Hepatocyte (in vitro differentiated cells): ENCODE data around the gene INO80D. TPM values are rescaled to one million over a fixed set of nuclear protein-coding genes. Genes with fewer than 3 reads are reported as not detected.

Experiments
- DNase-seq: peaks from one replicate; pipeline ENCODE4 v3.0.0-alpha.2; 2016; ENCODE audit warnings: low spot score
- H2AFZ ChIP-seq: fragments of 200-600 bp; sonication (generic); 2 replicates; pipeline ENCODE4 v1.6.0; 2016; ENCODE audit warnings: antibody characterized with exemption, mild to moderate bottlenecking
- H3K27ac ChIP-seq: fragments of 200-600 bp; sonication (generic); 2 replicates; pipeline ENCODE4 v1.5.1; 2016; ENCODE audit warnings: mild to moderate bottlenecking
- H3K27me3 ChIP-seq: fragments of 200-600 bp; sonication (generic); 2 replicates; pipeline ENCODE4 v1.6.1; 2016
- H3K36me3 ChIP-seq: fragments of 200-600 bp; sonication (generic); replicated peaks from 2 replicates; pipeline ENCODE4 v1.5.1; 2016; ENCODE audit warnings: low read depth; ENCODE audit not compliant: insufficient read depth
- H3K4me1 ChIP-seq: fragments of 200-600 bp; sonication (generic); 2 replicates; pipeline ENCODE4 v1.5.1; 2016; ENCODE audit warnings: mild to moderate bottlenecking, moderate library complexity; ENCODE audit not compliant: insufficient read depth
- H3K4me2 ChIP-seq: fragments of 200-600 bp; sonication (generic); 2 replicates; pipeline ENCODE4 v1.6.0; 2016
- H3K4me3 ChIP-seq: fragments of 200-600 bp; sonication (generic); 2 replicates; pipeline ENCODE4 v1.5.1; 2016; ENCODE audit warnings: mild to moderate bottlenecking
- H3K79me2 ChIP-seq: fragments of 200-600 bp; sonication (generic); 2 replicates; pipeline ENCODE4 v1.6.0; 2017; ENCODE audit warnings: mild to moderate bottlenecking
- H3K9me2 ChIP-seq: fragments of 200-600 bp; sonication (generic); replicated peaks from 2 replicates; pipeline ENCODE4 v1.6.0; 2017; ENCODE audit warnings: mild to moderate bottlenecking; ENCODE audit not compliant: insufficient read depth
- H3K9me3 ChIP-seq: fragments of 200-600 bp; sonication (generic); 2 replicates; pipeline ENCODE4 v1.5.1; 2016; ENCODE audit warnings: low read depth, mild to moderate bottlenecking
- H4K20me1 ChIP-seq: fragments of 200-600 bp; sonication (generic); 2 replicates; pipeline ENCODE4 v1.6.0; 2016; ENCODE audit warnings: mild to moderate bottlenecking; ENCODE audit not compliant: insufficient read depth, poor library complexity, severe bottlenecking
- EZH2 ChIP-seq: fragments of 200-600 bp; sonication (generic); IDR thresholded peaks from 2 replicates; pipeline ENCODE4 v1.6.1; 2016; ENCODE audit warnings: antibody characterized with exemption, mild to moderate bottlenecking, borderline replicate concordance
- EZH2phosphoT487 ChIP-seq: fragments of 200-600 bp; sonication (generic); IDR thresholded peaks from one replicate; pipeline ENCODE4 v1.6.1; 2018; ENCODE audit warnings: antibody characterized with exemption, mild to moderate bottlenecking, low read depth, moderate library complexity; ENCODE audit not compliant: unreplicated experiment, severe bottlenecking
- WGBS: methylation state at CpG from one replicate; pipeline ENCODE4 v1.1.6; 2016; ENCODE audit warnings: low lambda C conversion rate; ENCODE audit errors: missing lambda C conversion rate; 5-methylcytosine and 5-hydroxymethylcytosine counted together
- polyA plus RNA-seq: library from polyadenylated mRNA; unstranded; fragments of >200 nt; fragmentation: Nextera tagmentation; extraction: Ambion mirVana; gene quantifications from 2 replicates; pipeline ENCODE4 v1.2.1, GENCODE V29; 2016
- total RNA-seq: library from RNA; depleted of rRNA; stranded (reverse); fragments of >200 nt; gene quantifications from 2 replicates; pipeline ENCODE4 v1.2.3, GENCODE V29; 2014
- TF ChIP-seq, protein P1 (sequence below): fragments of 200-600 bp; sonication (generic); IDR thresholded peaks from 2 replicates; pipeline ENCODE4 v1.5.1; 2016; ENCODE audit warnings: antibody characterized with exemption, mild to moderate bottlenecking; ENCODE audit not compliant: poor library complexity

The INO80D gene
- total and polyA plus RNA-seq, 2 experiments from 2014 or later = 6.6 to 15.0 TPM

DNA sequence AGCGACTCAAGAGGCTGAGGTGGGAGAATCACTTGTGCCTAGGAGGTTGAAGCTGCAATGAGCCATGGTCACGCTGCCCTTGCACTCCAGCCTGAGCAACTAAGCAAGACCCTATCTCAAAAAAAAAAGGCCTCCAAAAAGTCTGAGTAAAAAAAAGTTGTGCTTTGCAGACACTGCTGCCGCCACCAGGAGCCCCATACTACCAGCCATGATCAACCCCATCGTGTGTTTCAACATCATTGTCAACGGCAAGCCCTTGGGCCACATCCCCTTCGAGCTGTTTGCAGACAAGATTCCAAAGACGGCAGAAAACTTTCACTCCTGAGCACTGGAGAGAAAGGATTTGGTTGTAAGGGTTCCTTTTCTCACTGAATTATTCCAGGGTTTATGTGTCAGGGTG is 137.1 kb downstream of the INO80D start:
- Histone ChIP-seq H3K9me3 (no peaks in the 10 kb centered on the region), H3K9me2 (no peaks in the 10 kb centered on the region), H3K27ac (no peak overlapping the region), H3K4me2 (no peak overlapping the region), H3K36me3 (no peaks in the 10 kb centered on the region), H3K4me1 (peaks cover 14% of the 10 kb centered on the region), H3K4me3 (no peak overlapping the region), H3K27me3 (no peaks in the 10 kb centered on the region), H3K79me2 (no peaks in the 10 kb centered on the region), H4K20me1 (no peaks in the 10 kb centered on the region), H2AFZ (no peak overlapping the region)
- no peak for TF ChIP-seq EZH2phosphoT487
- TF ChIP-seq, protein P1, sequence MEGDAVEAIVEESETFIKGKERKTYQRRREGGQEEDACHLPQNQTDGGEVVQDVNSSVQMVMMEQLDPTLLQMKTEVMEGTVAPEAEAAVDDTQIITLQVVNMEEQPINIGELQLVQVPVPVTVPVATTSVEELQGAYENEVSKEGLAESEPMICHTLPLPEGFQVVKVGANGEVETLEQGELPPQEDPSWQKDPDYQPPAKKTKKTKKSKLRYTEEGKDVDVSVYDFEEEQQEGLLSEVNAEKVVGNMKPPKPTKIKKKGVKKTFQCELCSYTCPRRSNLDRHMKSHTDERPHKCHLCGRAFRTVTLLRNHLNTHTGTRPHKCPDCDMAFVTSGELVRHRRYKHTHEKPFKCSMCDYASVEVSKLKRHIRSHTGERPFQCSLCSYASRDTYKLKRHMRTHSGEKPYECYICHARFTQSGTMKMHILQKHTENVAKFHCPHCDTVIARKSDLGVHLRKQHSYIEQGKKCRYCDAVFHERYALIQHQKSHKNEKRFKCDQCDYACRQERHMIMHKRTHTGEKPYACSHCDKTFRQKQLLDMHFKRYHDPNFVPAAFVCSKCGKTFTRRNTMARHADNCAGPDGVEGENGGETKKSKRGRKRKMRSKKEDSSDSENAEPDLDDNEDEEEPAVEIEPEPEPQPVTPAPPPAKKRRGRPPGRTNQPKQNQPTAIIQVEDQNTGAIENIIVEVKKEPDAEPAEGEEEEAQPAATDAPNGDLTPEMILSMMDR = no peak
- no peak for TF ChIP-seq EZH2
- DNase-seq = no peak
- 79% methylated on average over 7 of the region's 7 CpGs for WGBS

GRCh38 chr2:205948496-205948837 is 137.5 kb downstream of the INO80D start:
- H3K27me3 ChIP-seq = no peaks in the 10 kb centered on the region
- H3K9me3 ChIP-seq = no peaks in the 10 kb centered on the region
- TF ChIP-seq EZH2phosphoT487 (no peak), EZH2 (no peak)
- TF ChIP-seq, protein P1 = no peak
- 90% methylated on average over 5 of the region's 5 CpGs for WGBS
- H3K4me3 ChIP-seq = no peak overlapping the region
- H3K79me2 ChIP-seq = no peaks in the 10 kb centered on the region
- peaks cover 14% of the 10 kb centered on the region for H3K4me1 ChIP-seq
- H3K36me3 ChIP-seq = no peaks in the 10 kb centered on the region
- peak overlapping the region; percentile 24 for H3K4me2 ChIP-seq
- no peaks in the 10 kb centered on the region for H4K20me1 ChIP-seq
- no peak overlapping the region for H3K27ac ChIP-seq
- DNase-seq = no peak
- no peaks in the 10 kb centered on the region for H3K9me2 ChIP-seq
- H2AFZ ChIP-seq = no peak overlapping the region

DNA sequence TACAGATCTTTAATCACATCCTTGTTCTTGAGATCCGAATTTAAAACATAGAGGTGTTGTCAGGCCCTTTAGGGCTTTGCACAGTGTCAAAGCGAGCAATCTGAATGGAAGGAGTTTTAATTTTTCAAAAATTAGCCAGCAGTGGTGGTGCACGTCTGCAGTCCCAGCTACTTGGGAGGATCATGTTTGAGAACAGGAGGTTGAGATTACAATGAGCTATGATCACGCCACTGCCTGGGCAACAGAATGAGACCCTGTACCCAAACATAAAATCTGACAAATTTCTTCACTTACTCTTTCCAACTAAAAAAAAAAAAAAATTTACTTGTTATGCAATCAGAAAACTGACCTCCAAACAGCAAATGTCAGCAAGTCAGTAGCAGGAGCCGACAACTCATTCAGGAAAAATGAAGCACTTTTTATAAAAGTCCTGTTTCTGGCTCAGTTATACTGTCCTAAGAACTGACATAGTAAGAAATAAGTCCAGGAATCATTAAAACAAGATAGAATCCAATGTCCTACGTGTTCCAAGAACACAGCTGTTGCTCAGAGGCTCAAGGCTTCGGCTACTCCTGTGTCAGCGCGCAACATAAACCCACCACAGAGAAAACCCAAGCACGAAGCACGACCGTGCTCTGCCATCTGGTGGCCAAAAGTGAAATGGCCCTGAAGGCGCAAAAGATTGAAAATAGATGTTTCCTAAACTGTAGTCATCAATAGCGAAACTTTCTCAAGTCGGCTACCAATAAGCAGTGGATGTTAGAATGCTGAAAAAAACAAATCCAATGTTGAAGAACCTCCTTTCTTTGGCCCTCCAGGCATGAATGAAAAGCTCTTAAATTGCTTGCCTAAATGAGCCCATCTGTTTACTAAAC is 138.1 kb downstream of the INO80D start:
- H4K20me1 ChIP-seq = no peaks in the 10 kb centered on the region
- H3K9me2 ChIP-seq = no peaks in the 10 kb centered on the region
- 30% methylated on average over 15 of the region's 15 CpGs for WGBS
- H3K36me3 ChIP-seq = no peaks in the 10 kb centered on the region
- no peak overlapping the region for H3K4me3 ChIP-seq
- DNase-seq = peak; percentile 84
- no peaks in the 10 kb centered on the region for H3K27me3 ChIP-seq
- H3K4me2 ChIP-seq = peak overlapping the region; percentile 24
- no peaks in the 10 kb centered on the region for H3K9me3 ChIP-seq
- H3K4me1 ChIP-seq = peaks cover 14% of the 10 kb centered on the region
- H3K27ac ChIP-seq = peak overlapping the region; percentile 24
- H2AFZ ChIP-seq = no peak overlapping the region
- TF ChIP-seq, protein P1 = peak; percentile 98
- no peak for TF ChIP-seq EZH2phosphoT487
- no peaks in the 10 kb centered on the region for H3K79me2 ChIP-seq
